GM12878 (cell line): ENCODE measurements around the gene LMAN2. TPM values are rescaled to one million over a fixed set of nuclear protein-coding genes. Genes with fewer than 3 reads are reported as not detected.

Experiments
- FOXM1 ChIP-seq: IDR thresholded peaks from 2 replicates; pipeline ENCODE4 v1.6.1; 2012; ENCODE audit warnings: low read depth, mild to moderate bottlenecking, inconsistent platforms, low read length, moderate library complexity
- HDAC2 ChIP-seq: fragments of 200-600 bp; sonication (generic); IDR thresholded peaks from 2 replicates; pipeline ENCODE4 v1.6.1; 2017
- MXI1 ChIP-seq: fragments of 150-350 bp; IDR thresholded peaks from 2 replicates; pipeline ENCODE4 v1.6.1; 2011; ENCODE audit warnings: low read depth, mild to moderate bottlenecking, inconsistent platforms, low read length, improper control_type of control experiment
- NFYA ChIP-seq: IDR thresholded peaks from 2 replicates; pipeline ENCODE4 v1.6.1; 2011; ENCODE audit warnings: low read depth, mild to moderate bottlenecking, low read length, improper control_type of control experiment, borderline replicate concordance
- NR2C2 ChIP-seq: IDR thresholded peaks from 2 replicates; pipeline ENCODE4 v1.6.1; 2011; ENCODE audit warnings: borderline replicate concordance, low read depth; ENCODE audit not compliant: control insufficient read depth, insufficient read length
- SIN3A ChIP-seq: IDR thresholded peaks from 2 replicates; pipeline ENCODE4 v1.6.1; 2012; ENCODE audit warnings: low read depth, low read length, improper control_type of control experiment
- SREBF2 ChIP-seq: IDR thresholded peaks from 2 replicates; pipeline ENCODE4 v1.6.1; 2012; ENCODE audit warnings: mild to moderate bottlenecking, low read length
- TAF1 ChIP-seq: IDR thresholded peaks from 2 replicates; pipeline ENCODE4 v1.6.1; 2011; ENCODE audit warnings: mild to moderate bottlenecking, low read depth, low read length, borderline replicate concordance
- YBX1 ChIP-seq: fragments of 450-650 bp; IDR thresholded peaks from 2 replicates; pipeline ENCODE4 v1.6.1; 2016; ENCODE audit warnings: antibody characterized with exemption
- ZNF207 ChIP-seq: fragments of 450-650 bp; IDR thresholded peaks from 2 replicates; pipeline ENCODE4 v1.6.1; 2014; ENCODE audit warnings: antibody characterized with exemption, mild to moderate bottlenecking, borderline replicate concordance
- polyA plus RNA-seq, 11 experiments: library from polyadenylated mRNA; depleted of rRNA in 4 of 11; unstranded in 6 of 11; stranded (reverse) in 5 of 11; fragments of >200 nt; fragmentation: Nextera tagmentation in 4 of 11; fragmentation: Illumina TruSeq in 1 of 11; extraction: Ambion mirVana in 4 of 11; extraction: Trizol in 1 of 11; gene quantifications; 1 replicate in 1 of 11; 2 replicates in 10 of 11; pipeline versions ENCODE4 v1.2.1 to v1.2.3, GENCODE V29; 2011 to 2016; ENCODE audit warnings: inconsistent platforms in 2 of 11, missing spikeins in 2 of 11, low read depth in 1 of 11
- total RNA-seq, 4 experiments: library from RNA; depleted of rRNA in 3 of 4; stranded (reverse); fragments of >200 nt in 3 of 4; fragmentation: Illumina TruSeq in 1 of 4; extraction: Trizol in 1 of 4; gene quantifications; 2 replicates each; pipeline versions ENCODE4 v1.2.1 to v1.2.3, GENCODE V29; 2013 to 2021
- TF ChIP-seq, protein P1 (sequence below): fragments of 450-650 bp; IDR thresholded peaks from 2 replicates; pipeline ENCODE4 v1.6.1; 2018; ENCODE audit warnings: mild to moderate bottlenecking, low read depth, moderate library complexity; ENCODE audit not compliant: partially characterized antibody
- TF ChIP-seq, protein P2 (sequence below): IDR thresholded peaks from 2 replicates; pipeline ENCODE4 v1.6.1; 2011; ENCODE audit warnings: borderline replicate concordance, low read depth, mild to moderate bottlenecking, moderate library complexity, mixed read lengths, low read length; ENCODE audit not compliant: insufficient read depth; ENCODE audit errors: extremely low read length
- TF ChIP-seq, protein P3 (sequence below): fragments of 150-350 bp; IDR thresholded peaks from 2 replicates; pipeline ENCODE4 v1.6.1; 2016; ENCODE audit warnings: low read depth, low read length
- TF ChIP-seq, protein P4 (sequence below): IDR thresholded peaks from 2 replicates; pipeline ENCODE4 v1.6.1; 2012; ENCODE audit warnings: mild to moderate bottlenecking, low read depth, low read length
- TF ChIP-seq, protein P5 (sequence below): fragments of 450-650 bp; IDR thresholded peaks from 2 replicates; pipeline ENCODE4 v1.6.1; 2017; ENCODE audit warnings: mild to moderate bottlenecking, low read depth, inconsistent platforms; ENCODE audit not compliant: poor library complexity, severe bottlenecking

Gene LMAN2
- total and polyA plus RNA-seq, 10 of the 15 experiments (the other 5 are each of a cell fraction or from before 2014, with no cell fraction given): 2.4 to 264 (median 147) TPM

DNA sequence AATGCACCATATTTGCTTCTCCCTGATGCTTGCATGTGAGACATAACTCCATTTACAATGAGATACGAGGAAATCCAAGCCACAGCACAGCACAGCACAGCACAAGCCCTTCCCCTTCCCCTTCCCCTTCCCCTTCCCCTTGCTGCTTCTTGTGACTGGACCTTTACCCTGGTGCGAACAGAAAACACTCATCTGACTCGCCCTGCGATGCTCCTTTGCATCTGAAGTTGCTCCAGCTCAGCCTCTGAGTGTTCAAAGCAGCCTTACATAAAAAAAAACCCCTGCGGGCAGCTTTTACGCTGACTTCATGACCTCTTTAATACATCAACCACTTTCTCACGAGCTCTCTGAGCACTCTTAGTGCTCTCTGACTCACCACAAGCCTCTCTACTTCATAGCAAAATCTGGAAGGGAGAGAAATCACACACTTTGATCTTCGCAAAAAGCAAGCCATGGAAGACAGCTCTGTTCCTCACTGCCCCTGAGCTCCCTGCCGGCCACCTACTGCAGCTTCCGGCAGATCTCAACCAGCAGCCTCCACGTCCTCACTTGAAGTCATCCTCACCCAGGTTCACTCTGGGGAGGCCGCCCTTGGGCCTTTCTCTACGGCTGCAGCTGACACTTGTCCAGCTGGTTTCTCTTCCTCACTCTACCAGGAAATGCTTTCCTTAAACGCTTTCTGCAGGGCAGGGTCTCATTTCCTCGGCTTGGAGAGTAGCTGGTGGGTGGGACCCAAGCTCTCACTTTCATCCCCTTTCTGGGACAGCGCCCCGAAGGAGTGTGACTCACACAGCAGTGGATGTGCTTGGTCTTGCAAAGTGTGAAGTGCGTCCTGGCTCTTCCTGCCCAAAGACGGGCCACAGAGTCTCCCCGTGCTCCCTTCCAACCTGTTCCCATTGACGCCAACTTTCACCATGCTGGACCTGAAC lies 38.0 kb upstream of the LMAN2 start (continued):
- TF ChIP-seq, protein P1, sequence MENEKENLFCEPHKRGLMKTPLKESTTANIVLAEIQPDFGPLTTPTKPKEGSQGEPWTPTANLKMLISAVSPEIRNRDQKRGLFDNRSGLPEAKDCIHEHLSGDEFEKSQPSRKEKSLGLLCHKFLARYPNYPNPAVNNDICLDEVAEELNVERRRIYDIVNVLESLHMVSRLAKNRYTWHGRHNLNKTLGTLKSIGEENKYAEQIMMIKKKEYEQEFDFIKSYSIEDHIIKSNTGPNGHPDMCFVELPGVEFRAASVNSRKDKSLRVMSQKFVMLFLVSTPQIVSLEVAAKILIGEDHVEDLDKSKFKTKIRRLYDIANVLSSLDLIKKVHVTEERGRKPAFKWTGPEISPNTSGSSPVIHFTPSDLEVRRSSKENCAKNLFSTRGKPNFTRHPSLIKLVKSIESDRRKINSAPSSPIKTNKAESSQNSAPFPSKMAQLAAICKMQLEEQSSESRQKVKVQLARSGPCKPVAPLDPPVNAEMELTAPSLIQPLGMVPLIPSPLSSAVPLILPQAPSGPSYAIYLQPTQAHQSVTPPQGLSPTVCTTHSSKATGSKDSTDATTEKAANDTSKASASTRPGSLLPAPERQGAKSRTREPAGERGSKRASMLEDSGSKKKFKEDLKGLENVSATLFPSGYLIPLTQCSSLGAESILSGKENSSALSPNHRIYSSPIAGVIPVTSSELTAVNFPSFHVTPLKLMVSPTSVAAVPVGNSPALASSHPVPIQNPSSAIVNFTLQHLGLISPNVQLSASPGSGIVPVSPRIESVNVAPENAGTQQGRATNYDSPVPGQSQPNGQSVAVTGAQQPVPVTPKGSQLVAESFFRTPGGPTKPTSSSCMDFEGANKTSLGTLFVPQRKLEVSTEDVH: no peak
- TF ChIP-seq YBX1: no peak
- no peak for TF ChIP-seq TAF1
- no peak for TF ChIP-seq SREBF2
- no peak for TF ChIP-seq FOXM1
- TF ChIP-seq, protein P2, sequence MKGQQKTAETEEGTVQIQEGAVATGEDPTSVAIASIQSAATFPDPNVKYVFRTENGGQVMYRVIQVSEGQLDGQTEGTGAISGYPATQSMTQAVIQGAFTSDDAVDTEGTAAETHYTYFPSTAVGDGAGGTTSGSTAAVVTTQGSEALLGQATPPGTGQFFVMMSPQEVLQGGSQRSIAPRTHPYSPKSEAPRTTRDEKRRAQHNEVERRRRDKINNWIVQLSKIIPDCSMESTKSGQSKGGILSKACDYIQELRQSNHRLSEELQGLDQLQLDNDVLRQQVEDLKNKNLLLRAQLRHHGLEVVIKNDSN: no peak
- TF ChIP-seq, protein P3, sequence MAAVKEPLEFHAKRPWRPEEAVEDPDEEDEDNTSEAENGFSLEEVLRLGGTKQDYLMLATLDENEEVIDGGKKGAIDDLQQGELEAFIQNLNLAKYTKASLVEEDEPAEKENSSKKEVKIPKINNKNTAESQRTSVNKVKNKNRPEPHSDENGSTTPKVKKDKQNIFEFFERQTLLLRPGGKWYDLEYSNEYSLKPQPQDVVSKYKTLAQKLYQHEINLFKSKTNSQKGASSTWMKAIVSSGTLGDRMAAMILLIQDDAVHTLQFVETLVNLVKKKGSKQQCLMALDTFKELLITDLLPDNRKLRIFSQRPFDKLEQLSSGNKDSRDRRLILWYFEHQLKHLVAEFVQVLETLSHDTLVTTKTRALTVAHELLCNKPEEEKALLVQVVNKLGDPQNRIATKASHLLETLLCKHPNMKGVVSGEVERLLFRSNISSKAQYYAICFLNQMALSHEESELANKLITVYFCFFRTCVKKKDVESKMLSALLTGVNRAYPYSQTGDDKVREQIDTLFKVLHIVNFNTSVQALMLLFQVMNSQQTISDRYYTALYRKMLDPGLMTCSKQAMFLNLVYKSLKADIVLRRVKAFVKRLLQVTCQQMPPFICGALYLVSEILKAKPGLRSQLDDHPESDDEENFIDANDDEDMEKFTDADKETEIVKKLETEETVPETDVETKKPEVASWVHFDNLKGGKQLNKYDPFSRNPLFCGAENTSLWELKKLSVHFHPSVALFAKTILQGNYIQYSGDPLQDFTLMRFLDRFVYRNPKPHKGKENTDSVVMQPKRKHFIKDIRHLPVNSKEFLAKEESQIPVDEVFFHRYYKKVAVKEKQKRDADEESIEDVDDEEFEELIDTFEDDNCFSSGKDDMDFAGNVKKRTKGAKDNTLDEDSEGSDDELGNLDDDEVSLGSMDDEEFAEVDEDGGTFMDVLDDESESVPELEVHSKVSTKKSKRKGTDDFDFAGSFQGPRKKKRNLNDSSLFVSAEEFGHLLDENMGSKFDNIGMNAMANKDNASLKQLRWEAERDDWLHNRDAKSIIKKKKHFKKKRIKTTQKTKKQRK: no peak
- TF ChIP-seq MXI1: no peak
- no peak for TF ChIP-seq NR2C2
- TF ChIP-seq HDAC2: no peak
- no peak for TF ChIP-seq NFYA
- TF ChIP-seq, protein P4, sequence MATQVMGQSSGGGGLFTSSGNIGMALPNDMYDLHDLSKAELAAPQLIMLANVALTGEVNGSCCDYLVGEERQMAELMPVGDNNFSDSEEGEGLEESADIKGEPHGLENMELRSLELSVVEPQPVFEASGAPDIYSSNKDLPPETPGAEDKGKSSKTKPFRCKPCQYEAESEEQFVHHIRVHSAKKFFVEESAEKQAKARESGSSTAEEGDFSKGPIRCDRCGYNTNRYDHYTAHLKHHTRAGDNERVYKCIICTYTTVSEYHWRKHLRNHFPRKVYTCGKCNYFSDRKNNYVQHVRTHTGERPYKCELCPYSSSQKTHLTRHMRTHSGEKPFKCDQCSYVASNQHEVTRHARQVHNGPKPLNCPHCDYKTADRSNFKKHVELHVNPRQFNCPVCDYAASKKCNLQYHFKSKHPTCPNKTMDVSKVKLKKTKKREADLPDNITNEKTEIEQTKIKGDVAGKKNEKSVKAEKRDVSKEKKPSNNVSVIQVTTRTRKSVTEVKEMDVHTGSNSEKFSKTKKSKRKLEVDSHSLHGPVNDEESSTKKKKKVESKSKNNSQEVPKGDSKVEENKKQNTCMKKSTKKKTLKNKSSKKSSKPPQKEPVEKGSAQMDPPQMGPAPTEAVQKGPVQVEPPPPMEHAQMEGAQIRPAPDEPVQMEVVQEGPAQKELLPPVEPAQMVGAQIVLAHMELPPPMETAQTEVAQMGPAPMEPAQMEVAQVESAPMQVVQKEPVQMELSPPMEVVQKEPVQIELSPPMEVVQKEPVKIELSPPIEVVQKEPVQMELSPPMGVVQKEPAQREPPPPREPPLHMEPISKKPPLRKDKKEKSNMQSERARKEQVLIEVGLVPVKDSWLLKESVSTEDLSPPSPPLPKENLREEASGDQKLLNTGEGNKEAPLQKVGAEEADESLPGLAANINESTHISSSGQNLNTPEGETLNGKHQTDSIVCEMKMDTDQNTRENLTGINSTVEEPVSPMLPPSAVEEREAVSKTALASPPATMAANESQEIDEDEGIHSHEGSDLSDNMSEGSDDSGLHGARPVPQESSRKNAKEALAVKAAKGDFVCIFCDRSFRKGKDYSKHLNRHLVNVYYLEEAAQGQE: no peak
- TF ChIP-seq, protein P5, sequence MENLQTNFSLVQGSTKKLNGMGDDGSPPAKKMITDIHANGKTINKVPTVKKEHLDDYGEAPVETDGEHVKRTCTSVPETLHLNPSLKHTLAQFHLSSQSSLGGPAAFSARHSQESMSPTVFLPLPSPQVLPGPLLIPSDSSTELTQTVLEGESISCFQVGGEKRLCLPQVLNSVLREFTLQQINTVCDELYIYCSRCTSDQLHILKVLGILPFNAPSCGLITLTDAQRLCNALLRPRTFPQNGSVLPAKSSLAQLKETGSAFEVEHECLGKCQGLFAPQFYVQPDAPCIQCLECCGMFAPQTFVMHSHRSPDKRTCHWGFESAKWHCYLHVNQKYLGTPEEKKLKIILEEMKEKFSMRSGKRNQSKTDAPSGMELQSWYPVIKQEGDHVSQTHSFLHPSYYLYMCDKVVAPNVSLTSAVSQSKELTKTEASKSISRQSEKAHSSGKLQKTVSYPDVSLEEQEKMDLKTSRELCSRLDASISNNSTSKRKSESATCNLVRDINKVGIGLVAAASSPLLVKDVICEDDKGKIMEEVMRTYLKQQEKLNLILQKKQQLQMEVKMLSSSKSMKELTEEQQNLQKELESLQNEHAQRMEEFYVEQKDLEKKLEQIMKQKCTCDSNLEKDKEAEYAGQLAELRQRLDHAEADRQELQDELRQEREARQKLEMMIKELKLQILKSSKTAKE: no peak
- no peak for TF ChIP-seq SIN3A
- TF ChIP-seq ZNF207: no peak
